Subcutaneous adipose tissue (tissue), 4 donors: ENCODE results near the gene PMIS2. TPM values are rescaled to one million over a fixed set of nuclear protein-coding genes. Genes with fewer than 3 reads are reported as not detected.

Experiments
- CTCF ChIP-seq: fragments of 450-650 bp; IDR thresholded peaks from one replicate; pipeline ENCODE4 v1.5.1; 2016; ENCODE audit warnings: low read depth, mild to moderate bottlenecking, control low read depth, antibody characterized with exemption, moderate library complexity
- total RNA-seq, 4 donors: library from RNA; depleted of rRNA; stranded (reverse); fragments of >200 nt; gene quantifications; one replicate each; pipeline ENCODE4 v1.1.0, GENCODE V29; 2016

The PMIS2 gene
- total RNA-seq, 4 donors from 2014 or later: not detected

- no peak for TF ChIP-seq CTCF
These were observed 8.1 kb upstream of the PMIS2 start for GRCh38 chr19:35577918-35578317.

- no peak for TF ChIP-seq CTCF
These were observed 7.3 kb upstream of the PMIS2 start for GRCh38 chr19:35578707-35579106.

- no peak for TF ChIP-seq CTCF
These were observed 3.2 kb upstream of the PMIS2 start for GRCh38 chr19:35582760-35583159.

GRCh38 chr19:35587321-35587720, 1.3 kb downstream of the PMIS2 start:
- no peak for TF ChIP-seq CTCF

GRCh38 chr19:35590875-35591274, 4.9 kb downstream of the PMIS2 start:
- no peak for TF ChIP-seq CTCF

- no peak for TF ChIP-seq CTCF
These were observed 6.3 kb downstream of the PMIS2 start for GRCh38 chr19:35592226-35592625.

GRCh38 chr19:35595928-35596327, 10.0 kb downstream of the PMIS2 start:
- TF ChIP-seq CTCF: no peak
